GM21423 (cell line): ENCODE measurements around the gene CERS4.
"Not testable (repeated sequence)": the region's sequence is repeated elsewhere in the genome, so short reads cannot be mapped to it uniquely, and the experiment has no call there.

Source experiments
- ATAC-seq: cut with Tn5 transposase; IDR thresholded peaks from one replicate; pipeline ENCODE4 v1.9.1; 2021; ENCODE audit warnings: mild to moderate bottlenecking, moderate library complexity; ENCODE audit not compliant: unreplicated experiment

CERS4 gene

DNA sequence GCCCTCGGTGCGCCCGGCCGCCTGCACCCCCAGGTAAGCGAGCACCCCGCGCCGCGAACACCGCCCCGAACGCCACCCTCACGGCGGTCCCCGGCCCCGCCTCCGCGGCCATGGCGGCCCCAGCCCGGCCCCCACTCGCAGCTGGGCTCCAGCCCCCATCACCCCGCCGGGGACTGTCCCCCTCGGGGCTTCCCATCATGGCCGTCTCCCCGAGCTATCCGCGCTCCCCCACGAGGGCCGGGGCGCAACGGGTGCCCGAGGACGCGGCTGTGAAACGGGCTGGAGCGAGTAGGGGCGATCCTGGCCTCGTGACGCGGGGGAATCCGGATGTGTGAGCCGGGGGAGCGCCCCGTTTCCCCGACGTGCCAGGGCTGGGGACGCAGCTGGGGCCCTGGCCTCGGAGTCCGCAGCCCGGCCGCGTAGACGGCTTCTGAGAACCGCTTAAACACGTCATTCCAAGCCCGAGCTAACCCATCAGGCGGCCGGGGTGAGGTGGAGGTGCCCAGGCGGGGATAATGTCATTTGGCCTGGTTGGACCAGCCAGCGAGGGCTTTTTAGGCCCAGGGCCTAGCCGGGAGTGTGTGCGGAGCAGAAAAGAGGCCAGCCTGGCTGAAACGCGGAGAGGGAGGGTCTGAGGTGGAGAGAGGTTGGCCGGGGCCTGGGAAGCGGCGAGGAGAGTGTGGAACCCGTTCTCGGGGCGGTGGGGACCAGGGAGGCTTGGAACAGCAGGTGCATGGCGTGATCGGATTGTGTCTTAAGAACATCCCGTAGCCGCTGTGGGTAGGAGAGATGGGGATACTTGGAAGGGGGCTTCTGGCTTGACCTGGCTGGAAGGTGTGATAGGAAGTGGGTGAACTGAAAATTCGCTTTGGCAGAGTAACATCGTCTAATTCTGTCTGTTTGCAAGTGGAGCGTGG, 550 bp downstream of the CERS4 start:
- ATAC-seq, result peak; percentile 58

GRCh38 chr19:8210421-8211101, 1.4 kb downstream of the CERS4 start:
- ATAC-seq, result no peak

GRCh38 chr19:8212212-8212611, 3.0 kb downstream of the CERS4 start:
- no peak for ATAC-seq

DNA sequence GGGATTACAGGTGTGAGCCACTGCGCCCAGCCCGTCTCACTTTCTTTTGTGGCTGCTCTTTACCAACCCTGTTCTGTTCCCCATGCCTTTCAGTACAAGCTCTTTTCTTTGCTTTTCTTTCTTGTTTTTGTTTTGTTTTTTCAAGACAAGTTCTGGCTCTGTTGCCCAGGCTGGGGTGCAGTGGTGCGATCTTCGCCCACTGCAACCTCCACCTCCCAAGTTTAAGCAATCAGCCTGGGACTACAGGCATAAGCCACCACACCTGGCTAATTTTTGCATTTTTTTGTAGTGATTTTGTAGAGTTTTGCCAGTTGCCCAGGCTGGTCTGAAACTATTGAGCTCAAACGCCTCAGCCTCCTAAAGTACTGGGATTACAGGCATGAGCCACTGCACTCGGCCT, 3.7 kb downstream of the CERS4 start:
- ATAC-seq, result no peak

- ATAC-seq, result no peak
These were observed 4.9 kb downstream of the CERS4 start for GRCh38 chr19:8213827-8214672.

DNA sequence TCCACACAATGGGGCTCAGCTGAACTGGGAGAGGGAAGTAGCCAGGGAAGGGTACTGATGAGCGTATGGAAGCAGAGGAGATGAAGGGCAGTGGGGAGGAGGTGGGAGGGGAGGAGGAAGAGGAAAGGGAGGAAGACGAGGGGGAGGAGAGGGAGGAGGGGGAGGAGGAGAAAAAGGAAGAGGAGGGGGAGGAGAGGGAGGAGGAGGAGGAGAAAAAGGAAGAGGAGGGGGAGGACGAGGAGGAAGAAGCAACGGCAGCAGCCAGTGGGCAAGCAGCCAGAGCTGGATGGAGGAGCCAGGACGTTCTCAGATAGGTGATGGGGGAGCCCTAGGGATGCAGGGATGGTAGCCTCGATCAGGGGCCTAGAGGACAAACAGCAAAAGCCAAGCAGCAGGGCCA, 5.6 kb downstream of the CERS4 start:
- no peak for ATAC-seq

GRCh38 chr19:8215783-8216182, 6.6 kb downstream of the CERS4 start:
- no peak for ATAC-seq

- ATAC-seq, result no peak
These were observed 7.2 kb downstream of the CERS4 start for GRCh38 chr19:8216357-8216756.

GRCh38 chr19:8218127-8218526, 9.0 kb downstream of the CERS4 start:
- ATAC-seq, result not testable (repeated sequence)

- ATAC-seq, result no peak
These were observed 11.3 kb downstream of the CERS4 start for GRCh38 chr19:8220481-8220880.

DNA sequence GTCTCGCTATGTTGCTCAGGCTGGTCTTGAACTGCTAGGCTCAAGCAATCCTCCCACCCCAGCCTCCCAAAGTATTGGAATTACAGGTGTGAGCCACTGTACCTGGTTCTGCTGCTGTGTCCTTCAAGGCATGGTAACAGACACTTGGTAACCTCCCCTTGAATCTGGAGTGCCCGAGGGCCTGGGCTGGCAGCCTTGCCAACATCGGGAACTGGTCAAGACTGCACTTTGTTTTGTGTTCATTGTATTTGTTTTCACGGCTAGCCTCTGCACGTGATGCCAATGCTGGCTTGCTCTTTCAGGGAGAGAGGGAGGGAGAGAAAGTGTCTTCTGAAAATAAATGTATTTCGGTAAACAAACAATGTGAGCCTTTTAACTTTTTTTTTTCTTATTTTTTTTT, 12.0 kb downstream of the CERS4 start:
- ATAC-seq, result no peak

GRCh38 chr19:8223442-8223841, 14.3 kb downstream of the CERS4 start:
- not testable (repeated sequence) for ATAC-seq

DNA sequence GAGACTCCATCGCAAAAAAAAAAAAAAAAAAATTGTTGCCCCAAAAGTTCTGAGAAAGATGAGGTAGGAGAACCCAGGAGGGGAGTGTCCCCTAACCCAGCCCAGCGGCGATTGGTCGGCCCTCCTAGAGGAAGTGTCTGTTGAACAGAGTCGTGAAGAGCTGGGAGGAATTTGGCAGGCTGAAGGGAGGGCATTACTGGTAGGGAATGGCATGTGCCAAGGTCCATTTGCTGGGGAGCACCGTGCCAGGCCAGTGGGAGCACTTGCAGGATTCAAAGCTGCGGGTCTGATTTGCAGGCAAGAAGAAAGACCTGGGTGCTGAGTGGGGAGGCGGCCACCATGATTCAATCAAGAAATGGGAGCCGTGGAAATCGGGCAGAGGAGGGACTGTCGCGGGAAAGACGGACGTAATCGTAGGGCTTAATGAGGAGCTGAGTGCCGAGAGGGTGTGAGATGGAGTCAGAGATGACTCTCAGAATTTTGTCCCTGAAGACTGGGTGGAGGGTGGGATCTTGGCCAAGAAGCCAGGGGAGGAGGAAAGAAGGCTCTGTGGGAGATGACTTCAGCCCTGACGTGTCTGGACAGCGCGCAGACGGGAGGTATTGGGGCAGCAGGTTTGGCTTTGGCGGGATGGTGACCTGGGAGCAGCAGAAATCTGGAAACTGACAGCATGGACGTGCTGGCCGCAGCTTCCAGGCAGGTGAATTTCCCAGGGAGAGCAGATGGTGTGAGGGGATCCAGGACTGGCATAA, 15.4 kb downstream of the CERS4 start:
- no peak for ATAC-seq

DNA sequence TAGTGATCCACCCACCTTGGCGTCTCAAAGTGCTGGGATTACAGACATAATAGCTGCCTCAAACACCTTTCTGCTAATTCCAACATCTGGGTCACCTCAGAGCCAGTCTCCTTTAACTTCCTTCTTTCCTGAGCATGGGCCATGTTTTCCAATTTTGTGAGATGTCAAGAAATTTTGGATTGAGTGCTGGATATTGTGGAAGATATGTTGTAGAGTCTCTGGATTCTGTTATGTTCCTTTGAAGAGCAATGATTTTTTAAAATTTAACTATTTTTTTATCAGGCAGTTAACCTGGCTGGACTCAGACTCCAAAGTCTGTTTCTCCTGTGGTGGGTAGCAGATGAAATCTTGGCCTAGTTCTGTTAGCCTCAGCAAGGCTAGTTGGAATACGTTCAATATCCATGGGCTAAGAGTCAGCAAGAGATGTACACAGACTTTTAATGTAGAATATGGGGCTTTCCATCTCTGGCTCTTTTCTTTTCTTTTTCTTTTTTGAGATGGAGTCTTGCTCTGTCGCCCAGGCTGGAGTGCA, 22.0 kb downstream of the CERS4 start:
- no peak for ATAC-seq

- no peak for ATAC-seq
These were observed 24.2 kb downstream of the CERS4 start for GRCh38 chr19:8233370-8233769.

DNA sequence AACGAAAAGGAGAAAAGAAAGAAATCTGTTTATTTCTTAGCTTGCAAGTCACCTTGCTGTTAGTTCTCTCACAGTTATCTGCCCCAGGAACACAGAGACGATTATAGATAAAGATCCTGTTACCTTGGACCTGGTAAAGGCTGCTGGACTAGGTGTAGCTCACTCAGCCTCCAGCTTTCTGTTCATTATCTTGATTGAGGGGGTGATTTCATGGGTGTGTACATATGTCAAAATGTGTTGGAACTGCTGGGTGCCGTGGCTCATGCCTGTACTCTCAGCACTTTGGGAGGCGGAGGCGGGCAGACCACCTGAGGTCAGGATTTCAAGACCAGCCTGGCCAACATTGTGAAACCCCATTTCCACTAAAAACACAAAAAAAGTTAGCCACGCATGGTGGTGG, 27.9 kb downstream of the CERS4 start:
- ATAC-seq, result no peak

DNA sequence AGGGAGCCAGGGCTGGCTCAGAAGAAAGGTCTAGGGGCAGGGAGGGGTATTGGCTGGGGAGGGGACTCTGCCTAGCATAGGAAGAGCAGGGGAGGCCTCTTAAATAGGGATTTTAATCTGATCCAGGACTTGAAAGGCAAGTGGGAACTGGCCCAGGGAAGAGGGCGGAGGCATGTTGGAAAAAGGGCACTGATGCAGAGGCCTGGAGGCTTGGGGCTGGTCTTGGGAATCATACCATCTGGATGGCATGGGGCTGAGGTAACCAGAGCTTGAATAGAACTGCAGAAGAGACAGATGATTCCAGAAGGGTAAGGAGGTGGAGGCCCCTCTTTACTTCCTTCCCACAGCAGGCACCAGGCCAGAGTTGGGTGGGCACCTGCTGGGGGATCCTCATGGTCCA, 29.1 kb downstream of the CERS4 start:
- no peak for ATAC-seq

DNA sequence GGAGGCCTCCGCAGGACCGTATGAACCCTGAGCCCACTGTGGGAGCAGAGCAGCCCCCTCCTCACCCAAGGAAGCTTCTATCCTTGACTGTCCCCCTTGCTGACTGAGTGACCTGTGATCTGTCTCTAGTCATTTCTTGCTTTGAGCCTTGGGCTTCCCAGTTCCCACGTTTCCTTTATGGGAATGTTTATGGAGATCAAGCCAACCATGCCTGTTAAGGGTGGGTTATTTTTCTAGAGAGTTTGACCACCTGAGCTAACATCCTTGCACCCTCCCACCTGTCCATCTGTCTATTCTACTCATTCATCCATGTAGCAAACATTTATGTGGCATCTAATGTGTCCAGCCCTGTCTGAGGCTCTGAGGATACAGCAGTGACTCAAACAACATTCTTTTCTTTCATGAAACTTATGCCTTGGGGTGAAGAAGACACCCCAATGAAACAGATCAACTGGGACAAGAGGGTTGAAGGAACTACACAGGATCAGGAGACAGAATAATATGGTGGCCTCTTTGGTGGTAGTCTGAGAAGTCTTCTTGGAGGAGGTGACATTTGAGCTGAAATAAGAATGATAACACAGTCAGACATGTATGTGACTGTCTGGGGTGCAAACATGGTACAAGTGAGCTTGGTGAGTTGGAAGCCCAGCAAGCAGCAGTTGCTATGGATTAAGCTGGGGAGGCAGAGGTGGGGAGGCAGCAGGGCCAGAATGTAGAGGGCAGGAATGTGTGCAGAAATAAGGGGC, 30.5 kb downstream of the CERS4 start:
- peak; percentile 13 for ATAC-seq
